Liver (tissue), 9 donors: ENCODE measurements around the gene NKAIN2. TPM values are rescaled to one million over a fixed set of nuclear protein-coding genes. Genes with fewer than 3 reads are reported as not detected.

Experiments
- DNase-seq: peaks from one replicate; pipeline ENCODE4 v3.0.0-alpha.2; 2017; ENCODE audit warnings: low spot score
- H3K27ac ChIP-seq, 2 donors: one replicate each; pipeline ENCODE4 v1.7.0; 2013; ENCODE audit warnings: inconsistent platforms in 2 of 2, low read length in 2 of 2, control low read depth in 1 of 2, low read depth in 1 of 2, mild to moderate bottlenecking in 1 of 2
- H3K27me3 ChIP-seq, 4 donors: one replicate each; pipeline versions ENCODE4 v1.6.1 to v1.7.0; 2013; ENCODE audit warnings: low read length in 3 of 4, inconsistent platforms in 1 of 4, mild to moderate bottlenecking in 1 of 4, moderate library complexity in 1 of 4; ENCODE audit not compliant: control insufficient read depth in 4 of 4, insufficient read depth in 4 of 4
- H3K36me3 ChIP-seq, 4 donors: one replicate each; pipeline versions ENCODE4 v1.6.1 to v1.7.0; 2013; ENCODE audit warnings: low read length in 3 of 4, mild to moderate bottlenecking in 3 of 4, low read depth in 1 of 4, moderate library complexity in 1 of 4; ENCODE audit not compliant: control insufficient read depth in 4 of 4, insufficient read depth in 3 of 4
- H3K4me1 ChIP-seq, 4 donors: one replicate each; pipeline versions ENCODE4 v1.6.1 to v1.7.0; 2013; ENCODE audit warnings: low read length in 3 of 4, mild to moderate bottlenecking in 3 of 4, moderate library complexity in 1 of 4; ENCODE audit not compliant: control insufficient read depth in 4 of 4, insufficient read depth in 4 of 4
- H3K4me3 ChIP-seq, 3 donors: one replicate each; pipeline versions ENCODE4 v1.6.1 to v1.7.0; 2013; ENCODE audit warnings: low read length in 3 of 3, control low read depth in 1 of 3, low read depth in 1 of 3, mild to moderate bottlenecking in 1 of 3
- H3K9ac ChIP-seq, 2 donors: one replicate each; pipeline ENCODE4 v1.7.0; 2013; ENCODE audit warnings: low read length in 2 of 2, mild to moderate bottlenecking in 2 of 2, moderate library complexity in 2 of 2, control low read depth in 1 of 2, low read depth in 1 of 2
- H3K9me3 ChIP-seq, 4 donors: one replicate each; pipeline versions ENCODE4 v1.6.1 to v1.7.0; 2013; ENCODE audit warnings: low read length in 3 of 4; ENCODE audit not compliant: control insufficient read depth in 4 of 4
- ATF3 ChIP-seq: IDR thresholded peaks from 2 replicates; pipeline ENCODE4 v1.6.1; 2016; ENCODE audit warnings: antibody characterized with exemption
- EGR1 ChIP-seq, 2 donors: IDR thresholded peaks; 2 replicates each; pipeline ENCODE4 v1.6.1; 2016 to 2018; ENCODE audit warnings: antibody characterized with exemption in 2 of 2, low read depth in 2 of 2
- FOXA1 ChIP-seq: IDR thresholded peaks from 2 replicates; pipeline ENCODE4 v1.6.1; 2016; ENCODE audit warnings: antibody characterized with exemption
- FOXA2 ChIP-seq: IDR thresholded peaks from 2 replicates; pipeline ENCODE4 v1.6.1; 2016; ENCODE audit warnings: antibody characterized with exemption
- GABPA ChIP-seq, 2 donors: IDR thresholded peaks in 1 of 2; conservative IDR thresholded peaks in 1 of 2; 2 replicates each; pipeline ENCODE4 v1.6.1; 2016; ENCODE audit warnings: antibody characterized with exemption in 2 of 2, mild to moderate bottlenecking in 1 of 2, moderate library complexity in 1 of 2
- HNF4A ChIP-seq, 2 donors: conservative IDR thresholded peaks; 2 replicates each; pipeline ENCODE4 v1.6.1; 2016; ENCODE audit warnings: antibody characterized with exemption in 2 of 2, mild to moderate bottlenecking in 2 of 2
- HNF4G ChIP-seq: IDR thresholded peaks from 2 replicates; pipeline ENCODE4 v1.6.1; 2016; ENCODE audit warnings: antibody characterized with exemption
- JUND ChIP-seq, 2 donors: IDR thresholded peaks; 2 replicates each; pipeline ENCODE4 v1.6.1; 2016; ENCODE audit warnings: antibody characterized with exemption in 2 of 2
- MAX ChIP-seq: IDR thresholded peaks from 2 replicates; pipeline ENCODE4 v1.6.1; 2016; ENCODE audit warnings: antibody characterized with exemption
- NR2F2 ChIP-seq: IDR thresholded peaks from 2 replicates; pipeline ENCODE4 v1.6.1; 2016; ENCODE audit warnings: antibody characterized with exemption
- RAD21 ChIP-seq, 2 donors: IDR thresholded peaks; 2 replicates each; pipeline ENCODE4 v1.6.1; 2016; ENCODE audit warnings: antibody characterized with exemption in 2 of 2, mild to moderate bottlenecking in 2 of 2
- RXRA ChIP-seq, 2 donors: IDR thresholded peaks; 2 replicates each; pipeline ENCODE4 v1.6.1; 2017 to 2018; ENCODE audit warnings: antibody characterized with exemption in 2 of 2, mild to moderate bottlenecking in 1 of 2
- SP1 ChIP-seq: IDR thresholded peaks from 2 replicates; pipeline ENCODE4 v1.6.1; 2018; ENCODE audit warnings: antibody characterized with exemption, mild to moderate bottlenecking
- TAF1 ChIP-seq: conservative IDR thresholded peaks from 2 replicates; pipeline ENCODE4 v1.6.1; 2016; ENCODE audit warnings: antibody characterized with exemption, mild to moderate bottlenecking
- YY1 ChIP-seq: IDR thresholded peaks from 2 replicates; pipeline ENCODE4 v1.6.1; 2016; ENCODE audit warnings: antibody characterized with exemption, mild to moderate bottlenecking
- WGBS: extraction: QIAGEN DNeasy Blood & Tissue Kit; methylation state at CpG from one replicate; pipeline ENCODE4 v1.1.7; 2013; 5-methylcytosine and 5-hydroxymethylcytosine counted together
- polyA plus RNA-seq, 2 donors: library from polyadenylated mRNA; stranded (reverse) in 1 of 2; unstranded in 1 of 2; fragments of 200-250 nt in 1 of 2; fragments of >200 nt in 1 of 2; fragmentation: Nextera tagmentation in 1 of 2; extraction: Ambion mirVana in 1 of 2; gene quantifications; one replicate each; pipeline versions ENCODE4 v1.2.1 to v1.2.3, GENCODE V29; 2013 to 2015
- total RNA-seq, 2 donors: library from RNA; depleted of rRNA; stranded (reverse); fragments of >200 nt; gene quantifications; one replicate each; pipeline ENCODE4 v1.2.3, GENCODE V29; 2014
- TF ChIP-seq, protein P1 (sequence below): IDR thresholded peaks from 2 replicates; pipeline ENCODE4 v1.6.1; 2016; ENCODE audit warnings: antibody characterized with exemption, mild to moderate bottlenecking
- TF ChIP-seq, protein P2 (sequence below): fragments of 150-350 bp; IDR thresholded peaks from 2 replicates; pipeline ENCODE4 v1.5.1; 2017; ENCODE audit warnings: improper control_type of control experiment, low read depth, low read length; ENCODE audit not compliant: missing input control
- TF ChIP-seq, protein P3 (sequence below): IDR thresholded peaks from 2 replicates; pipeline ENCODE4 v1.6.1; 2016; ENCODE audit warnings: antibody characterized with exemption
- donor health status: healthy.
- donor health status: healthy.
- donor health status: healthy.
- donor health status: healthy.
- donor health status: healthy.

Gene NKAIN2
- total and polyA plus RNA-seq, 4 donors = 0.05 to 0.14 TPM; not detected in 2

- Histone ChIP-seq H3K4me3 (no peak overlapping the region), H3K27me3 (peaks cover 0 to 2% (median 0%) of the 10 kb centered on the region in 4 donors), H3K9ac (no peak overlapping the region), H3K9me3 (no peaks in the 10 kb centered on the region), H3K4me1 (no peaks in the 10 kb centered on the region), H3K36me3 (no peaks in the 10 kb centered on the region), H3K27ac (no peak overlapping the region)
- no peak for DNase-seq
- TF ChIP-seq GABPA (IDR thresholded peaks at IDR 0.05 in 1 of 2, conservative IDR thresholded peaks at IDR 0.05 in 1 of 2) (no peak), MAX (no peak), ATF3 (no peak), YY1 (no peak), EGR1 (IDR thresholded peaks at IDR 0.05; ENCODE audit: low read depth in 2 of 2) (no peak), HNF4A (conservative IDR thresholded peaks at IDR 0.05) (no peak), NR2F2 (no peak), JUND (IDR thresholded peaks at IDR 0.05) (no peak), FOXA1 (no peak), FOXA2 (no peak), RXRA (IDR thresholded peaks at IDR 0.05) (no peak), SP1 (no peak), TAF1 (no peak), RAD21 (IDR thresholded peaks at IDR 0.05) (no peak), HNF4G (no peak)
- TF ChIP-seq, protein P1, sequence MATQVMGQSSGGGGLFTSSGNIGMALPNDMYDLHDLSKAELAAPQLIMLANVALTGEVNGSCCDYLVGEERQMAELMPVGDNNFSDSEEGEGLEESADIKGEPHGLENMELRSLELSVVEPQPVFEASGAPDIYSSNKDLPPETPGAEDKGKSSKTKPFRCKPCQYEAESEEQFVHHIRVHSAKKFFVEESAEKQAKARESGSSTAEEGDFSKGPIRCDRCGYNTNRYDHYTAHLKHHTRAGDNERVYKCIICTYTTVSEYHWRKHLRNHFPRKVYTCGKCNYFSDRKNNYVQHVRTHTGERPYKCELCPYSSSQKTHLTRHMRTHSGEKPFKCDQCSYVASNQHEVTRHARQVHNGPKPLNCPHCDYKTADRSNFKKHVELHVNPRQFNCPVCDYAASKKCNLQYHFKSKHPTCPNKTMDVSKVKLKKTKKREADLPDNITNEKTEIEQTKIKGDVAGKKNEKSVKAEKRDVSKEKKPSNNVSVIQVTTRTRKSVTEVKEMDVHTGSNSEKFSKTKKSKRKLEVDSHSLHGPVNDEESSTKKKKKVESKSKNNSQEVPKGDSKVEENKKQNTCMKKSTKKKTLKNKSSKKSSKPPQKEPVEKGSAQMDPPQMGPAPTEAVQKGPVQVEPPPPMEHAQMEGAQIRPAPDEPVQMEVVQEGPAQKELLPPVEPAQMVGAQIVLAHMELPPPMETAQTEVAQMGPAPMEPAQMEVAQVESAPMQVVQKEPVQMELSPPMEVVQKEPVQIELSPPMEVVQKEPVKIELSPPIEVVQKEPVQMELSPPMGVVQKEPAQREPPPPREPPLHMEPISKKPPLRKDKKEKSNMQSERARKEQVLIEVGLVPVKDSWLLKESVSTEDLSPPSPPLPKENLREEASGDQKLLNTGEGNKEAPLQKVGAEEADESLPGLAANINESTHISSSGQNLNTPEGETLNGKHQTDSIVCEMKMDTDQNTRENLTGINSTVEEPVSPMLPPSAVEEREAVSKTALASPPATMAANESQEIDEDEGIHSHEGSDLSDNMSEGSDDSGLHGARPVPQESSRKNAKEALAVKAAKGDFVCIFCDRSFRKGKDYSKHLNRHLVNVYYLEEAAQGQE = no peak
- TF ChIP-seq, protein P2, sequence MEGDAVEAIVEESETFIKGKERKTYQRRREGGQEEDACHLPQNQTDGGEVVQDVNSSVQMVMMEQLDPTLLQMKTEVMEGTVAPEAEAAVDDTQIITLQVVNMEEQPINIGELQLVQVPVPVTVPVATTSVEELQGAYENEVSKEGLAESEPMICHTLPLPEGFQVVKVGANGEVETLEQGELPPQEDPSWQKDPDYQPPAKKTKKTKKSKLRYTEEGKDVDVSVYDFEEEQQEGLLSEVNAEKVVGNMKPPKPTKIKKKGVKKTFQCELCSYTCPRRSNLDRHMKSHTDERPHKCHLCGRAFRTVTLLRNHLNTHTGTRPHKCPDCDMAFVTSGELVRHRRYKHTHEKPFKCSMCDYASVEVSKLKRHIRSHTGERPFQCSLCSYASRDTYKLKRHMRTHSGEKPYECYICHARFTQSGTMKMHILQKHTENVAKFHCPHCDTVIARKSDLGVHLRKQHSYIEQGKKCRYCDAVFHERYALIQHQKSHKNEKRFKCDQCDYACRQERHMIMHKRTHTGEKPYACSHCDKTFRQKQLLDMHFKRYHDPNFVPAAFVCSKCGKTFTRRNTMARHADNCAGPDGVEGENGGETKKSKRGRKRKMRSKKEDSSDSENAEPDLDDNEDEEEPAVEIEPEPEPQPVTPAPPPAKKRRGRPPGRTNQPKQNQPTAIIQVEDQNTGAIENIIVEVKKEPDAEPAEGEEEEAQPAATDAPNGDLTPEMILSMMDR = no peak
- TF ChIP-seq, protein P3, sequence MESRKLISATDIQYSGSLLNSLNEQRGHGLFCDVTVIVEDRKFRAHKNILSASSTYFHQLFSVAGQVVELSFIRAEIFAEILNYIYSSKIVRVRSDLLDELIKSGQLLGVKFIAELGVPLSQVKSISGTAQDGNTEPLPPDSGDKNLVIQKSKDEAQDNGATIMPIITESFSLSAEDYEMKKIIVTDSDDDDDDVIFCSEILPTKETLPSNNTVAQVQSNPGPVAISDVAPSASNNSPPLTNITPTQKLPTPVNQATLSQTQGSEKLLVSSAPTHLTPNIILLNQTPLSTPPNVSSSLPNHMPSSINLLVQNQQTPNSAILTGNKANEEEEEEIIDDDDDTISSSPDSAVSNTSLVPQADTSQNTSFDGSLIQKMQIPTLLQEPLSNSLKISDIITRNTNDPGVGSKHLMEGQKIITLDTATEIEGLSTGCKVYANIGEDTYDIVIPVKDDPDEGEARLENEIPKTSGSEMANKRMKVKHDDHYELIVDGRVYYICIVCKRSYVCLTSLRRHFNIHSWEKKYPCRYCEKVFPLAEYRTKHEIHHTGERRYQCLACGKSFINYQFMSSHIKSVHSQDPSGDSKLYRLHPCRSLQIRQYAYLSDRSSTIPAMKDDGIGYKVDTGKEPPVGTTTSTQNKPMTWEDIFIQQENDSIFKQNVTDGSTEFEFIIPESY = no peak
- 45% methylated on average over 2 of the region's 2 CpGs for WGBS
Observed at GRCh38 chr6:124517339-124517738, 713.7 kb downstream of the NKAIN2 start.
